PFSK-1 (cell line): Measurements from ENCODE around the gene SOX5.

Source experiments
- POLR2AphosphoS5 ChIP-seq: IDR thresholded peaks from 2 replicates; pipeline ENCODE4 v1.6.1; 2012; ENCODE audit warnings: low read depth, mild to moderate bottlenecking, control low read depth, low read length, moderate library complexity
- SIN3A ChIP-seq: IDR thresholded peaks from 2 replicates; pipeline ENCODE4 v1.6.1; 2012; ENCODE audit warnings: mild to moderate bottlenecking, low read length, moderate library complexity, borderline replicate concordance; ENCODE audit not compliant: insufficient read depth
- TAF1 ChIP-seq: IDR thresholded peaks from 2 replicates; pipeline ENCODE4 v1.6.1; 2012; ENCODE audit warnings: low read length, control low read depth, borderline replicate concordance; ENCODE audit not compliant: insufficient read depth
- TF ChIP-seq, protein P1 (sequence below), 2 experiments: IDR thresholded peaks; 2 replicates each; pipeline versions ENCODE4 v1.6.1 to v1.8.0; 2011 to 2012; ENCODE audit warnings: low read depth in 2 of 2, low read length in 2 of 2, control low read depth in 1 of 2, inconsistent platforms in 1 of 2, mild to moderate bottlenecking in 1 of 2, moderate library complexity in 1 of 2; ENCODE audit not compliant: insufficient read depth in 1 of 2

DNA sequence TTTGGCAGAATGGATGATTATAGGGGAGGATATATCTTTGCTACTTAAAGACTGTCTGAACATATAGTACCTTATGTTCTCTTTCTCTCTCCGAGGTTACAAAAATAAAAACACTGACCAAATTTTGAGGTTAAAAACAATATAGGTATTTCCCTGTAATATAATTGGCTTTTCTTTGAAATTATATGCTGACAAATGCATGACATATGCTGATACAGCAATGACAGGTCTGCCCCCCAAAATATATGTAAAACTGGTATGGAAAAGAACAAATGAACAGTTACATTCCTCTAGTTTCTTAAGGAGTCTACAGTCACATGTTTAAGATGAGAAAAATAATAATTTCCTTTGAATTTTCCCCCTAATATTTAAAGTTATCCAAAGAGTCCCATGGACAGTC is 405.7 kb downstream of the SOX5 start:
- TF ChIP-seq POLR2AphosphoS5 (no peak), TAF1 (no peak), SIN3A (no peak)
- TF ChIP-seq, protein P1, sequence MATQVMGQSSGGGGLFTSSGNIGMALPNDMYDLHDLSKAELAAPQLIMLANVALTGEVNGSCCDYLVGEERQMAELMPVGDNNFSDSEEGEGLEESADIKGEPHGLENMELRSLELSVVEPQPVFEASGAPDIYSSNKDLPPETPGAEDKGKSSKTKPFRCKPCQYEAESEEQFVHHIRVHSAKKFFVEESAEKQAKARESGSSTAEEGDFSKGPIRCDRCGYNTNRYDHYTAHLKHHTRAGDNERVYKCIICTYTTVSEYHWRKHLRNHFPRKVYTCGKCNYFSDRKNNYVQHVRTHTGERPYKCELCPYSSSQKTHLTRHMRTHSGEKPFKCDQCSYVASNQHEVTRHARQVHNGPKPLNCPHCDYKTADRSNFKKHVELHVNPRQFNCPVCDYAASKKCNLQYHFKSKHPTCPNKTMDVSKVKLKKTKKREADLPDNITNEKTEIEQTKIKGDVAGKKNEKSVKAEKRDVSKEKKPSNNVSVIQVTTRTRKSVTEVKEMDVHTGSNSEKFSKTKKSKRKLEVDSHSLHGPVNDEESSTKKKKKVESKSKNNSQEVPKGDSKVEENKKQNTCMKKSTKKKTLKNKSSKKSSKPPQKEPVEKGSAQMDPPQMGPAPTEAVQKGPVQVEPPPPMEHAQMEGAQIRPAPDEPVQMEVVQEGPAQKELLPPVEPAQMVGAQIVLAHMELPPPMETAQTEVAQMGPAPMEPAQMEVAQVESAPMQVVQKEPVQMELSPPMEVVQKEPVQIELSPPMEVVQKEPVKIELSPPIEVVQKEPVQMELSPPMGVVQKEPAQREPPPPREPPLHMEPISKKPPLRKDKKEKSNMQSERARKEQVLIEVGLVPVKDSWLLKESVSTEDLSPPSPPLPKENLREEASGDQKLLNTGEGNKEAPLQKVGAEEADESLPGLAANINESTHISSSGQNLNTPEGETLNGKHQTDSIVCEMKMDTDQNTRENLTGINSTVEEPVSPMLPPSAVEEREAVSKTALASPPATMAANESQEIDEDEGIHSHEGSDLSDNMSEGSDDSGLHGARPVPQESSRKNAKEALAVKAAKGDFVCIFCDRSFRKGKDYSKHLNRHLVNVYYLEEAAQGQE (IDR thresholded peaks at IDR 0.05; ENCODE audit: insufficient read depth in 1 of 2, low read depth in 2 of 2, low read length in 2 of 2): no peak
